ENCODE results near the gene NCR2. TPM values are rescaled to one million over a fixed set of nuclear protein-coding genes. Genes with fewer than 3 reads are reported as not detected.

NCR2 gene
- total and polyA plus RNA-seq, 8 donors = not detected

GRCh38 chr6:41298785-41299502, 36.5 kb upstream of the NCR2 start:
- Histone ChIP-seq H3K36me3 (no peaks in the 10 kb centered on the region), H3K27ac (no peak overlapping the region), H3K4me3 (no peak overlapping the region), H3K9me3 (peaks cover 0 to 9% (median 4%) of the 10 kb centered on the region in 4 donors), H3K4me1 (no peaks in the 10 kb centered on the region), H3K27me3 (peaks cover 0 to 13% (median 0%) of the 10 kb centered on the region in 3 donors)
- DNase-seq = peak in 1 of 2 donors; percentile 34
- intact Hi-C loops (cut with DNase I; ENCODE audit: low total_unique reads) = no loop called here
- TF ChIP-seq CTCF (IDR thresholded peaks at IDR 0.05) (no peak), EP300 (IDR thresholded peaks at IDR 0.05) (no peak), POLR2AphosphoS5 (IDR thresholded peaks at IDR 0.05) (no peak), POLR2A (IDR thresholded peaks at IDR 0.05) (no peak)
- WGBS, 5 donors = 48 to 66% (median 61%) methylated on average over 3 of the region's 3 CpGs

- Histone ChIP-seq H3K36me3 (no peaks in the 10 kb centered on the region), H3K9me3 (no peaks in the 10 kb centered on the region), H3K4me1 (peaks cover 0 to 8% (median 4%) of the 10 kb centered on the region in 4 donors), H3K4me3 (no peak overlapping the region), H3K27me3 (no peaks in the 10 kb centered on the region), H3K27ac (no peak overlapping the region)
- TF ChIP-seq POLR2A (IDR thresholded peaks at IDR 0.05) (no peak), EP300 (IDR thresholded peaks at IDR 0.05) (no peak), CTCF (IDR thresholded peaks at IDR 0.05) (no peak), POLR2AphosphoS5 (IDR thresholded peaks at IDR 0.05) (no peak)
- no peak for DNase-seq
- intact Hi-C loops (cut with DNase I; ENCODE audit: low total_unique reads) = no loop called here
- 62 to 79% (median 79%) methylated on average over 5 of the region's 5 CpGs for WGBS, 5 donors
These were observed 32.8 kb upstream of the NCR2 start for GRCh38 chr6:41302638-41303037.

GRCh38 chr6:41306187-41306854, 29.1 kb upstream of the NCR2 start:
- no peaks in the 10 kb centered on the region for H3K36me3 ChIP-seq
- H3K27ac ChIP-seq = no peak overlapping the region
- no peaks in the 10 kb centered on the region for H3K9me3 ChIP-seq
- no peak overlapping the region for H3K4me3 ChIP-seq
- DNase-seq = peak; percentile 53 to 82
- WGBS, 5 donors = 15 to 28% (median 21%) methylated on average over 13 of the region's 13 CpGs
- TF ChIP-seq CTCF (IDR thresholded peaks at IDR 0.05) (peak in 5 of 7 experiments; percentile 26 to 53 (median 49)), POLR2A (IDR thresholded peaks at IDR 0.05) (no peak)
- H3K27me3 ChIP-seq = peaks cover 0 to 25% (median 0%) of the 10 kb centered on the region in 3 donors
- intact Hi-C loops (cut with DNase I; ENCODE audit: low total_unique reads) = no loop called here
- H3K4me1 ChIP-seq = peaks cover 0 to 8% (median 4%) of the 10 kb centered on the region in 4 donors

- H3K27me3 ChIP-seq = peaks cover 0 to 71% (median 7%) of the 10 kb centered on the region in 3 donors
- TF ChIP-seq CTCF (IDR thresholded peaks at IDR 0.05) = no peak
- H3K9me3 ChIP-seq = no peaks in the 10 kb centered on the region
- DNase-seq = no peak
- WGBS, 5 donors = 47 to 69% (median 60%) methylated on average over 2 of the region's 2 CpGs
- no peak overlapping the region for H3K27ac ChIP-seq
- no peaks in the 10 kb centered on the region for H3K36me3 ChIP-seq
- no peak overlapping the region for H3K4me3 ChIP-seq
- intact Hi-C loops (cut with DNase I; ENCODE audit: low total_unique reads) = no loop called here
- peaks cover 0 to 11% (median 9%) of the 10 kb centered on the region in 4 donors for H3K4me1 ChIP-seq
These were observed 20.2 kb upstream of the NCR2 start for GRCh38 chr6:41315203-41315602.

All from stomach (tissue), 9 donors.